ENCODE results near the gene FGF19. TPM values are rescaled to one million over a fixed set of nuclear protein-coding genes. Genes with fewer than 3 reads are reported as not detected.

The FGF19 gene
- total RNA-seq, 1 donor from 2014 or later: not detected

DNA sequence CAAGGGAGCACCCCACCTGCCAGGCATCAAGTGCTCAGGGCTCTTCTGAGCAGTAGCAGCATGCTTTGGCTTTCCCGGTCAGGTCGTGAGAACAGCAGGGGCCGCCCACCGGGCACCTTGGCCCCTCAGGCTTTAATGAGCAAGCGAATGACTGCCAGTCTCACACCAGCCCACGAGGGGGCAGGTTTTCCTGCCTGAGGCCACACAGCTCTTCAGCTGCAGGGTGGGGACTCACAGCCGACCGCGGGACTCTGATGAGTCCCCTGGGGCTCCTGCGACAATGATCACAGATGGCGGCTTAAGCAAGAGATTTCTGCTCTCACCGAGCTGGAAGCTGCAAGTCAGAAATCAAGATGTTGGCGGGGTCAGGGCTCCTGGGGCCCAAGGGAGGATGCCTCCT is 14.3 kb upstream of the FGF19 start:
- peak; percentile 40 to 66 for DNase-seq (ENCODE audit: low read depth in 2 of 2)

DNA sequence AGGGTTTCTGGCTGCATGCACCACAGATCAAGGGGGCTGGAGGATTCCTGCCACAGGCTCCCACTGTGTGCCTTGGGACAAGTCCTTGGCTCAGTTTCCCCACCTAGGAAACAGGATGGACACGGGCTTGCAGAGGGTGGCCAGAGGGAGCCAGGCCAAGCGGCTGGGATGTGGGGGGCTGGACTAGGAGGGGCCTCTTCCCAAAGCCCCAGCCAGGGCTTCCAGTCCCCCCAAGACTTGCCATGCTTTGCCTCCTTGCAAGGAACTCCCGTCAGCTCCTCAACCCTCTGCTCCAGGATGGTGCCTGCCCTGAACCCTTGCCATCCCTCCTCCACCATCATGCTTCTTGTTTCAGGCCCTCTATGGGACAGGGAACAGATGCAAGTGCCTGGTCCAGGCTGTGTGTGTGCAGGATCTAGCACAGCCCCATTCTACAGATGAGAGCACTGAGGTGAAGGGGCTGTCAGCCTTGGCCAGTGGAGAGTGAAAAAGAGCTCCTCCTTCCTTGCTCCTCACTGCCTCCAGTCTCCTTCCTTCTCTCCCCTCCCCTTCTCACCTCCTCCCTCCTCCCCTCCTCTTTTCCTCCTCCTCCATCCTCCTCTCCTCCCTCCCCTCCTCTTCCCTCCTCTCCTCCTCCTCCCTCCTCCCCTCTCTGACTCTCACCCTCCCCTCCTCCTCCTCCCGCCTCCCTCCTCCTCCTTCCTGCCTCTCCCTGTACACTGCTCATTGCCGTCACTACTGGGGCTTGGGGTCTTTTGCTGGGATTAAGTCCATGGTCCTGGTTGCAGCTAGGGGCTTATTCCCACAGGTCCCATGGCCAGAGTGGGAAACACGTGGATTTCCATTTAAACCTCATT is 13.3 kb upstream of the FGF19 start:
- no peak for DNase-seq (ENCODE audit: low read depth in 2 of 2)

DNA sequence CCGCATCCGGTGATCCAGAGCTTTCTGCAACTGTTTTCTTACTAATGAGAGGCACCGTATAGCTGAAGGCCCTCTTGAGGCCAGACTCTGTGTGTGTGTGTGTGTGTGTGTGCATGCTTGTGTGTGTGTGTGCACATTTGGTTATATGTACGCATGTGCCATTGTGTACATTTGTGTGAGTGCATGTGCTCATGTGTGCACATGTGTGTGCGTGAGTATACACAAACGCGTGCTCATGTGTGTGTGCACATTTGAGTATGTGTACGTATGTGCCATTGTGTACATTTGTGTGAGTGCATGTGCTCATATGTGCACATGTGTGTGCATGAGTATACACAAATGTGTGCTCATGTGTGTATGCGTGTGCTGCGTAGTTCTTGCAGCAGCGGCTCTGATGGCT is 12.3 kb upstream of the FGF19 start:
- DNase-seq (ENCODE audit: low read depth in 2 of 2): no peak

DNA sequence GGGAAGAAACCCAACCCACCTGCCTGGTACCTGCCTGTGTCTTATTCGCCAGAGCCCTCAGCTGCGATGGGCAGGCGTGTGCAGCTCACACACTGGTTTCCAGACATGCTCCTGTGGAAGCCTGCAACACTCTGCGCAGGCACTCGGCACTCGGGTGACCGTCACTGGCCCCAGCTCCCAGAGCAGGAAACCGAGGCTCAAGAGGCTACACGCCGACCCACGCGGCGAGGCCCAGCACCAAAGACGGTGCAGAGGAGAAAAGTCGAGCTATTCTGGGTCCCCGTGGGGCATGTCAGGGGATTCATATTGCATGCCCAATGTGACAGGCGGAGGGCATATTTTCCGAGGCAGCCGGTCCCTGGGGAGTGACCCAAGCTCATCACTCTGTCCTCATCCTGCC is 11.6 kb upstream of the FGF19 start:
- no peak for DNase-seq (ENCODE audit: low read depth in 2 of 2)

DNA sequence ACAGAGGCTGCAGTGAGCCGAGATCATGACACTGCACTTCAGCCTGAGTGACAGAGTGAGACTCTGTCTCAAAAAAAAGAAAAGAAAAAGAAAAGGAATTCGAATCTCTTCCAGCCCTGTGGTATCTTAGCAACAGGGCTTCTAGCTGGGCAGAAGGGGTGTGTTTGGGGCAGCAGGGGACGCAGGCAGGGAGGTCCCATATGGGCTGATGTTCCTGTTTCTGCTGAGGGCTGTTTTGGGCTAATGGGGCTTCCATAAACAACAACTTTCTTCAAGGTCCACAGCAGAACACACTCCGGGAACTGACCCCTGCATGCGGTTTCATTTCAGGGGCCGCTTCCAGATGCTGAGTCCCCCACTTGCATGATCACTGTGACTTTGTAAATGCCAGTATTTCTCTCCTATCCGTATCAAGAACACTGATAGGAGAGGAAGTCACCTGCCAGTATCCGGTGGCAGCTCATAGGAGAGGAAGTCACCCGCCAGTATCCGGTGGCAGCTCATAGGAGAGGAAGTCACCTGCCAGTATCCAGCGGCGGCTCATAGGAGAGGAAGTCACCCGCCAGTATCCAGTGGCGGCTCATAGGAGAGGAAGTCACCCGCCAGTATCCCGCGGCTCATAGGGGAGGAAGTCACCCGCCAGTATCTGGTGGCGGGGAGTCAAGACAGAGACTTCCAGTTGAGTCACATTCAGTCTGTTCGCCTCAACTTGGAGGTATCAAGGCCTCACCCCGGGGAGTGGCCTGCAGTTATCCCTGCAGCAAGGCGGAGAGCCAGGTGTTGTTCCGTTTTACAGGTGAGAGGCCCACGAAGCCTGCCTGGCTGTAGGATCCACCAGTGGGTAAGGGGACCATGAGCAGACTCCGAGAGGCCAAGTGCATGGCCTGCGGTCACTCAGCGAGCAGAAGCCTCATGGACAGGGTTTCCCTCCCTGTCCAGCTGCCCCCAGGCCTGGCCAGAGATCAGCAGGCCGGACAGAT is 8.3 kb upstream of the FGF19 start:
- DNase-seq (ENCODE audit: low read depth in 2 of 2): no peak

DNA sequence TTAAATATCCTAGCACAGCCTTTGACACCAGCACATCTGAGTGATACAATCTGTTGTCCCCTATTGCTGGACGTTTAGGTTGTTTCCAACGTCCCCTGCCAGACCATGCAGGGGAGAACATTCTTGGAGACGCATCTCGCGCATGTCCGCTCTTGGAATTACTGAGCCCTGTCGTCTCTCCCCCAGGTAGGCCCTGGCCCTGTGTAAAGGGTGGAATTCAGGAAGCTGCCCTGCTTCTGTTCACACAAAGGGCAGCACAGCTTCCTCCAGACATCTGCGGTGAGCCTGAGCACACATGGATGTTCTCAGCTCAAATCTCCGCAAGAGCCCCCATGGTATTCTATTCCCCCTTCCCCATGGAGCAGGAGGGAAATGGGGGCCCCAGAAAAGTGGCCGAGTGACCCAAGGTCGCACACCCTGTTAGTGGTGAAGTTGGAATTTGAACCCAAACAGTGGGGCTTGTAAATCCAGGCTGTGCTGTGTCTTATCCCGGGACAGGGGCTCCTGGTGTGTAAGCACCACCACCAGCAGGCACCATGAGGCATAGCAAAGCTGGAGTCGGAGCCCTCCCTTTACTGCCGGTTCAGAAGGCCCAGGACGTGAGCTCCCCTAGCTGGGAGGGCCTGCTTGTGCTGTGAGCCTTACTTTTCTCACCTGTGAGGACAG is 5.0 kb upstream of the FGF19 start:
- DNase-seq (ENCODE audit: low read depth in 2 of 2): no peak

DNA sequence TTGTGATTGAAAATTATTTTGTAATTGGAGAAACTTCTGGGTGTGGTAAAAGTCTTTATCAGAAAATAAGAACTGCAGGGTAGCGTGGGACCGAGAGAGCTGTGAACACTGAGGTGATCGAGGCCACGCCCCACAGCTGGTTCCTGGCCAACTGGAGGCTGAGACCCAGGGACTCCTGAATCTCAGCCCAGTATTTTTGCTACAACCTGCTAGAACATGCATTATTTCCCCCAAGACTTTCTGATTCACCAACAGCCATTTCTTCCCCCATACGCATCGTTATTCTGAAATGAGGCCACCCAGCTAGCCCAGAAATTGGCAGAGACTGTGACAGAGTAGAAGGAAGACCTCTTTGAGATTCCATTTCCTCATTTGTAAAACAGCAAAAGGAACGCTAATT is 3.4 kb upstream of the FGF19 start:
- no peak for DNase-seq (ENCODE audit: low read depth in 2 of 2)

DNA sequence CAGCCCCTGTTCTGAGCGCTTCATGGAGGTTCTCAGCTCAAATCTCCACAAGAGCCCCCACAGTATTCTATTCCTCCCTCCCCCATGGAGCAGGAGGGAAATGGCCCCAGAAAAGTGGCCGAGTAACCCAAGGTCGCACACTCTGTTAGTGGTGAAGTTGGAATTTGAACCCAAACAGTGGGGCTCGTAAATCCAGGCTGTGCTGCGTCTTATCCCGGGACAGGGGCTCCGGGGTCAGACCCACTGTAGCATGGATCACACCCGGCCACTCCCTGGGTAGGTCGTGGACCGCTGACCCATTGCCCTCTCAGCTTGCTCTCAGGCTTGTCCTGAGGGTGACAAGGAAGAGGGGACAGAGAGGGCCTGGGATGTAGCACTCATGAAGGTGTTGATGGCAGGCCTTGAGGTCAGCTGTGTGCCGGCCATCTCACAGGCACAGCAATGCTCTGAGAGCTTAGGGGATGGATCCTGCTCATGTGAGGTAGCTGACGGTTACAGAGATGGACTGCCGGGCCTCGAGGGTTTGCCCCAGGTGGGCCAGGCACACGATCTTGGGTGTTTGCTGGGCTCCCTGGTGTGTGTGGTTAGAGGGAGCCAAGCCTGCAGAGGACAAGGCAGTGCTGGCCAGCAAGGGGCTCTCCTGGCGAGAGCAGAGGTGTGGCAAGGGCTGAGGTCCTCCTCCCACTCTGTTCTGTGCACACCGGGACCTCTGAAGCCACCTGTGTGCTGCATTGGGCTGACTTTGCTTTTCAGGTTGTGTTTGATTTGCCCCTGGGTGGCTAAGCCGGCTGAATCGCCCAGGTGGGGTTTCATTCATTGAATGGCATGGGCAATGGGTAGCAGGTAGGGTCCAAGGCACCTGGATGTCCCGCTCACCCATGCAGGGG is 2.3 kb upstream of the FGF19 start:
- no peak for DNase-seq (ENCODE audit: low read depth in 2 of 2)

DNA sequence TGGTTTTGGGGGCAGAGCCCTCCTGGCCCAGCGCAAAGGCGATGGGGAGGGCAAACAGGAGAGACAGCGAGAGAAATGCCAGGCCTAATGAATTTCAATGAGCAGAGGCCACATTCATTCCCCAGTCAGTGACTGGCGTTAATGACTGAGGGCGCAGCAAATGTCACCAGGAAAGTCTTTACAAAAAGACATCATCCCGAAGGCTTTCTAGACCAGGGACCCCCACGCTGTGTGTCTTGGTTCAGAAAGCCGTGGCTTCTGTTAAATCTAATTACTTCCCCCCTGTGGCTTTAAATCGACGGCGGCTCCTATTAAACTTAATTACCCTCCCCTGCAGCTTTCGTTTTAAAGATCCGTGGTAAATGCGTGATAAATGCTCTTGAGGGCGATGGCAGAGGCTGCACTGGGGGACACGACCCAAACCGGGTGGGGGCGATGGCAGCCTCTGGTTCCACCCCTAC is 1.6 kb upstream of the FGF19 start:
- no peak for DNase-seq (ENCODE audit: low read depth in 2 of 2)

DNA sequence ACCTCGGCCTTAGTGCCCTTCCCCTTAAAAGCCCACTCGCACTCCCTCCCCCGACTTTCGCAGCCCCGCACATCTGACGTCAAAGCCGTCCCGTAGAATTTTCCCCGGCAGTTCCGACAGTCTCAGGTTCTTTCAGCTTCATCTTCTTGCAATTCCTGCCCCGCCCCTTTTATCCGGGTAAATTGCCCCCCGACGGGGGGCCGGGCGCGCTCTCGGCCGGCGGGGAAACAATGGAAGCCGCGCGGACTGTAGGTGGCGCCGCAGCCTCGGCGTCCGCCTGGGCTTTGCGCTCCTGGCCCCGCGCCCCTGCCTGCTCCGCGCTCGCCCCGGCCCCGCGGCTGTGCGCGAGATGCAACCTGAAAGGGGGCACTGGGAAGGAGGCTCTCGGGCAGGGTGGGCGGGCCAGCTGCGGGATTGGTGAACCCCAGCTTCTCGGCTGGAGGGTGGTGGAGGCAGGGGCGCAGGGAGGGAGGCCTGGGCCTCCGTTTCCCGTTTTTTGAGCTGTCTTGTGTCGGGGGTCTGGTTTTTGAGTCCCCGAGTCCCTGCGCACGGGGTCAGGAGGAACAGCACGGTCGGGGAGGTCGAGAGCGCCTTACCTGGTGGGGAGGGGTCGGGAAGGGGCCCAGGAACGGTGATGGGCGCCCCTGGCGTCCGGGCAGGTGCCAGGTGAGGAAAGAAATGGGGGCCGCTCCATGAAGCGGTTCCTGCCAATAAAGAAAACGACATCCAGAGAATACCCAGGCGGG is 859 bp upstream of the FGF19 start:
- DNase-seq (ENCODE audit: low read depth in 2 of 2): peak; percentile 25 to 40

DNA sequence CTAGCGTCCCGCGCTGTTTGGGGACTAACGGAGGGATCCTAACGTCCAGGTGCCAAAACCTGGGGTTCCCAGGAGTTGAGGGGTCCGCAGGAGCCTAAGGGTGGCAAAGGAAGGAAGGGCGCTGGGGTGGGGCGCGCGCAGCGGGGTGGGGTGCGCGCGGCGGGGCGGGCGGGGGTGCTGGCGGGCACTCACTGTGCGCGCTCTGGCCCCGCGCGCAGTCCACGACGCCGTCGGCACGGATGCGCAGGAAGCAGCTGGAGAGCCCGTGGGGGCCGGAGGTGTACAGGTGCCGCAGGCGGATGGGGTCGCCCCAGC is 412 bp downstream of the FGF19 start:
- DNase-seq (ENCODE audit: low read depth in 2 of 2): no peak

DNA sequence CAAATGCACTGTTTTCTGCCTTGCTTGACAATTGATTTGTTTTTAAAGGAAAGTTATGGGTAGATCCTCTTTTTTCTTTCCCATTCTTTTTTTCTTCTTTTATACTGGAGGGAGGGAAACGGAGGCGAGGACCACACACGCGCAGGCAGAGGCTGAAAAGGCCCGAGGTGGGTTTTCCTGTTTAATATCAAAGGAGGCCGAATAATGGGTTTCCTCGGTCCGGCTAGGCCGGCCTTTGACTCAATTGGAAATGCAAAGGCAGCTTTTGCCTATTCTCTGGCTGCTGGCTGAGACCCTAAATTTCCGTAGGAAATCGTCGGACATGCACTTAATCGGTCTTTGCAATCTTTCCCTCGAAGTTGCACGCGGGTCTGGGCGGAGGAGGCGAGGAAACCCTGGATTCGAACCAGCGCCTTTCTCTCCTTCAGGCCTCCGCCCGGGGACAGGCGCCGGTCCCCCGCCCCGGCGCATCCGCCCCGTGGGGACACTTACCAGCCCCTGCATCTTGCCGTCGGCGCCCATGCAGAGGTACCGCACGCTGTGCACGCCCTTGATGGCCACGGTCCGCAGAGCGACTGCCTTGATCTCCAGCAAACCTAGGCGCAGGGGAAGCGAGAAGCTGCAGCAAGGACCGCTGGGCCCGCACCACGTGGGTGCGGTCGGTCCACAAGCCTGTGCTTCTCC is 911 bp downstream of the FGF19 start:
- DNase-seq (ENCODE audit: low read depth in 2 of 2): no peak

DNA sequence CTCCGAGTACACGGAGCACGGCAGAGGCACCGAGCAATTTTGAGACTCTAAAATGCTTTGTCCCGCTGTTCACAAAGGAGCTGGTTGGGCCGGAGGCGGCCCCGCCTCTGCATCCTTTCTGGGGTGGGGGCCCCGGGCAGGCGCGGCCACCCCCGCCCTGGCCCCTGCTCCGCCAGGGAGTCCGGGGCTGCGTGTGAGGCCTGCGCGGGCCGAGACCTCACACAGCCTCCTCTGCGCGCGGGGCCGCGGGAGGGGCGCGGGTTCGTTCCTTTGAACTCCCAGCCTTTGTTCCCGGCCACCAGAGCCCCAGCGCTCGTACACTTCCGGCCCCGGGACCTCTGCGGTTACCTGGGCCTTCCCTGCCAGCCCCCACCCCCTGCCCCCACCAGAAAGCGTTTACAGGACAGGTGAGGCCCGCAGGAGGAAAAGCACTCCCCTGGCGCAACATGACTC is 1.6 kb downstream of the FGF19 start:
- no peak for DNase-seq (ENCODE audit: low read depth in 2 of 2)

DNA sequence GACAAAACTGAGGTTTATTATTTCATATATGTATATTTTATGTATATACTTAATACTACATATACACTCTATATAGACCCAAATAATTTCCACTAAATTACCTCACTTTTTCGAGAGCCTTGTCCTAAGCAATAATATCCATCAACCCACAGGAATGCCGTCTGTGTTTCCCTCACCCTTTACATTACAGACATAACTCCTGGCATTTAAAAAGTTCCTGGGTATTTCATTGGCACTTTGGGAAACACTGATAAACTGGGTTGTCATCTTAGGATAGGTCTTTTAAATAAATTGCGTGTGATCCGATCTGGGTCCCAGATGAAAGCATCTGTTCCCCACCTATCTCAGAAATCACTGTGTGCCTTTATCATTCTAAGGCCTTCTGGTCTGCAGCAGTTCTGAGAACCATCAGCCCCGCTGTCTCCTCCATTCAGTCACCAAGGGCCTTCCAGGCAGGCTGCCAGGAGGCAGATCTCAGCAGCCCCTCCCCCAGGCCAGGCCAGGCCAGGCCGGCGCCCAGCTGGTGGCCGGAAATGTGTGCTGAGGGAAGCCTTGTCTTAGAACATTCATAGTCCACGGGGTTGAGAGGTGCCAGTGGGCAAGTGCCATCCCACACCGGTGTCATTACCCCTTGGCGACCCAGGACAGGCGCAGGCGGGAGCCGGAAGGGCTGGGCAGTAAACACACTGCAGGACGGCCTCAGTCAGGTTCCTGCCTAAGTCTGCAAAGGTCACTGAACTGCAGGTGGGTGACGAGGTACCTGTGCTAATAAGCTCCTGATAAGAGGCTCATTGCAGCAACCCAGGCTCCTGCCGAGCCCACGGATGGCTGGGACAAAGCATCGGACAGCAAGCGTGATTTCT is 3.3 kb downstream of the FGF19 start:
- peak in 1 of 2 donors; percentile 76 for DNase-seq (ENCODE audit: low read depth in 2 of 2)

DNA sequence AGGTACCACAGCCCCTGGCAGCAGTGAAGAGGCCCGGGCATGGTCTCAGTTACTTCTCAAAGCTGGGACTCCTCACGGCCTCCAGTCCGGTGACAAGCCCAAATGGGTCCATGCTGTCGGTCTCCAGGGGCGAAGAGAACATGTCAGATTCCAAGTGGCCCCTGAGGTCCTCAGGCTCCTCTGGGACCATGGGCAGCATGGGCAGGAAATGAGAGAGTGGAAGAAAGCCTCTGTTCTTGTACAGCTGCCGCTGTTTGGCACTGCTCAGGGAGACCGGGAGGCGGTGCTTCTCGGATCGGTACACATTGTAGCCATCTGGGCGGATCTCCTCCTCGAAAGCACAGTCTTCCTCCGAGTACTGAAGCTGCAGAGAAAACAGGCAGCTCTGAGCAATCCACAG is 4.6 kb downstream of the FGF19 start:
- no peak for DNase-seq (ENCODE audit: low read depth in 2 of 2)

DNA sequence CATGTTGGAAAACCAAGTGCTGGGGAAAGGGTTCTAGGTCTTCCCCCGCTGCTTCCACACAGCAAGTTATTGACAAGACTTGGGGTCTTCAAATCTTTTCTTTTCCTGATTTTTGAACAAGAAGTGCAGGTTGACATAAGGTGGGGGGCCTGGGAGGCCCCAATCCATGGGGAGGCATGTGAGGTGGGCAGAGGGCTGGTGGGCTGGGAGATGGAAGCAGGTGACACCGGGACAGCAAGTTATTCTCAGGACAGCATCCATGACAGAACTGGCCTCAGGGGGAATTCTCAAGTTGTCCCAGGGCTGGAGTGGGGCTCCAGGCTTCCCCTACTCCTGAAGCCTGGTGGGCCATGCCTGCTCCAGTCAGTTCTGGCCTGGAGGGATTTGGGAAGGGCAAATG is 5.5 kb downstream of the FGF19 start:
- DNase-seq (ENCODE audit: low read depth in 2 of 2): no peak

DNA sequence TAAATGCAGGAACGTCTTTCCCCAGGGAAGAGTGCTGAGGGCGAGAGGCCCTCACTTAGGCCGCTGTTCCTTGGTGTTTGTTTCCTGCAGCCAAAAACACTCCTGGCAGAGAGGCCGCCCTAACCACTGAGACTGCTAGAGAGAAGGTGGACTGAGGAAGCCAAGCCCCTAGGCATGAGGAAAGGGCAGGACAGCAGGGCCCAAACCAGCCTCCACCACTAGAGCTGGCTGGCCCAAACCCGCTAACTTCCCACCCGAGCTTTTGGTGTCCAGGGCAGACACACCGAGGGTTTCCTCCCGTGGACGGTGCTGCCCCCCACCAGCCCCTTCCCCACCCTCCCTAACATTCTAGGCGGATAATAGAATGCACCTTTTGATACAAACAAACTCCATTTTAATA is 6.0 kb downstream of the FGF19 start:
- no peak for DNase-seq (ENCODE audit: low read depth in 2 of 2)

DNA sequence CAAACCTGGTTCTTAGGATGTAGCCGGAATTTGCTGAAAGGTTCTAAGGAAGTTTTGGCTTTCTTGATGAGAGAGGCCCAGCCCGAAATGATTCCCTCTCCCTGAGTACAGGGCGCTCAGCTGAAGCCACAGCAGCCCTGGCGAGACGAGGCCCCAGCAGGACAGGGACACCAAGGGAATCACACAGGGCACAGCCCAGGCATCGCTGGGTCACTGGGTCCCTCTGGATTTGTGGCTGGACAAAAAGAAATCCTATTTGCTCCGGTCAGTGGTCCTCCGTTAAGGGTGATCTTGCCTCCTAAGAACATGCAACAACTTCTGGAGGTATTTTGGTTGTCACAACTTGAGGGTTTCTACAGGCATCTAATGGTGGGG is 6.4 kb downstream of the FGF19 start:
- no peak for DNase-seq (ENCODE audit: low read depth in 2 of 2)
